ENCODE measurements around the gene TENT4A. TPM values are rescaled to one million over a fixed set of nuclear protein-coding genes. Genes with fewer than 3 reads are reported as not detected.

TENT4A gene
- total and polyA plus RNA-seq, 2 of the 4 experiments (the other 2 are of a cell fraction) = 5.9 to 17.2 TPM

- Histone ChIP-seq H3K4me2 (ENCODE audit: low read depth, low read length) (no peak overlapping the region), H2BK5ac (ENCODE audit: low read depth, low read length, poor library complexity, severe bottlenecking) (no peak overlapping the region), H4K5ac (ENCODE audit: low read depth, low read length) (no peak overlapping the region), H3K4me3 (ENCODE audit: insufficient read depth, low read depth, low read length) (no peak overlapping the region), H2BK20ac (ENCODE audit: low read depth, low read length) (no peak overlapping the region), H2AFZ (replicated peaks; ENCODE audit: low read length, poor library complexity) (no peak overlapping the region), H3K23ac (ENCODE audit: low read depth, low read length) (no peak overlapping the region), H4K8ac (ENCODE audit: low read depth in 2 of 2, low read length in 2 of 2) (no peak overlapping the region), H3K9me3 (ENCODE audit: control insufficient read depth, insufficient read depth, low read length) (no peaks in the 10 kb centered on the region), H2AK5ac (ENCODE audit: low read depth, low read length) (no peak overlapping the region), H3K18ac (ENCODE audit: low read depth, low read length) (no peak overlapping the region), H3K27ac (ENCODE audit: insufficient read depth, low read length) (no peak overlapping the region), H2BK15ac (ENCODE audit: low read depth, low read length) (no peak overlapping the region), H4K91ac (ENCODE audit: insufficient read depth, low read depth, low read length) (no peak overlapping the region), H3K36me3 (ENCODE audit: control insufficient read depth, insufficient read depth, low read length) (peaks cover 5% of the 10 kb centered on the region; the same call in 1 of the 2 replicates), H3K79me1 (ENCODE audit: low read depth in 1 of 2, low read length in 2 of 2) (no peaks in the 10 kb centered on the region), H2AK9ac (replicated peaks; ENCODE audit: low read depth, low read length, poor library complexity) (no peak overlapping the region), H3K9me1 (ENCODE audit: insufficient read depth, low read length) (no peaks in the 10 kb centered on the region), H3K14ac (replicated peaks; ENCODE audit: low read depth, low read length) (no peak overlapping the region), H3K4me1 (ENCODE audit: control insufficient read depth, insufficient read depth, low read length) (no peaks in the 10 kb centered on the region; the same call in 1 of the 2 replicates), H4K20me1 (ENCODE audit: insufficient read depth, low read length) (no peaks in the 10 kb centered on the region), H2BK120ac (ENCODE audit: low read depth, low read length) (no peak overlapping the region), H3K27me3 (ENCODE audit: control insufficient read depth, insufficient read depth, low read length) (no peaks in the 10 kb centered on the region), H3K9ac (ENCODE audit: low read depth, low read length) (no peak overlapping the region), H3K56ac (ENCODE audit: extremely low read depth, insufficient read depth, low read length) (no peak overlapping the region), H3K4ac (ENCODE audit: low read depth, low read length) (no peak overlapping the region)
- dilution Hi-C loops (cut with HindIII; ENCODE audit: low sequenced_read_pairs, unreplicated experiment) (no loop called here), in situ Hi-C loops (cut with MboI; ENCODE audit: low sequenced_read_pairs) (no loop called here), intact Hi-C loops (cut with micrococcal nuclease) (no loop called here)
- no TSS peak for BruUV-seq (replicated peaks)
- CTCF ChIA-PET = no interaction called here
- no peak for DNase-seq
- TF ChIP-seq CTCF (conservative IDR thresholded peaks at IDR 0.05; ENCODE audit: low read depth, low read length) (no peak), MAFK (IDR thresholded peaks at IDR 0.05; ENCODE audit: low read depth, low read length) (no peak), MAZ (IDR thresholded peaks at IDR 0.05; ENCODE audit: borderline replicate concordance, low read depth, low read length) (no peak), FOS (IDR thresholded peaks at IDR 0.05; ENCODE audit: low read depth, low read length) (no peak)
- 90% methylated on average over 2 of the region's 3 CpGs; no CpG with 5 or more reads in 1 of the 2 experiments for WGBS, 2 experiments (ENCODE audit: extremely low coverage in 2 of 2, insufficient read length in 1 of 2)
- ATAC-seq (ENCODE audit: low read depth) = no peak
- POLR2A ChIA-PET (ENCODE audit: unreplicated experiment) = no interaction called here
Measured at GRCh38 chr5:6674421-6674820, 38.8 kb upstream of the TENT4A start.
